NCI-H1105 treated with DMSO at 0.1 percent for 48 hours (cell line): ENCODE data around the gene ADGRF1.
"Not testable (repeated sequence)": the region's sequence is repeated elsewhere in the genome, so short reads cannot be mapped to it uniquely, and the experiment has no call there.

ENCODE experiments used
- DNase-seq: peaks from one replicate; lab custom pipeline; 2025; lab: John Stamatoyannopoulos, UW

ADGRF1 gene

DNA sequence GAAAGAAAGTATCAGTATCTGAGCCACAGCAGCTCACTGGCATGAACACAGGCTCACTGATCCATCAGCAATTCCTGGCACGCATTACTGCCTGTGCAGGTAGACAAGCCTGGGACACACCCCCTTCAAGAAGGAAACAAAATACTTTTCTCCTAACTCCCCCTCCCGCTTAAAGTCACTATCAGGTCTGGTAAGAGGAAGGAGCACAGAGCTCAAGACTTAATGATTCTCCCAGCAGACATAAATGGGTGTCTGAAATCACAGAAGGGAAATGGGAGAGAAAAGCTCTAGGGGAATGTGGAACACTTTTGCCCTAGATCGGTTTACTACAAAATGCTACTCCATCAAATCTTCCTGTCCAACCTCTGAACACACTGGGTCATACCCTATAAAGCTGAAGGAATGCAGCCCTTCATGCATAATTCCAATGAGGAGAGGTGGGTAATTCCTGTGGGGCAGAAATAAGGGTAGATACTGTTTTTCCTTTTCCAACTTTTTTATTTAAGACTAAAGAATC, at the start of gene ADGRF1:
TSS of gene ADGRF1 (minus strand) at position 58 of the 517 bp plus-strand sequence. CDS start 13,271 bp downstream, outside the sequence.
- no peak for DNase-seq

DNA sequence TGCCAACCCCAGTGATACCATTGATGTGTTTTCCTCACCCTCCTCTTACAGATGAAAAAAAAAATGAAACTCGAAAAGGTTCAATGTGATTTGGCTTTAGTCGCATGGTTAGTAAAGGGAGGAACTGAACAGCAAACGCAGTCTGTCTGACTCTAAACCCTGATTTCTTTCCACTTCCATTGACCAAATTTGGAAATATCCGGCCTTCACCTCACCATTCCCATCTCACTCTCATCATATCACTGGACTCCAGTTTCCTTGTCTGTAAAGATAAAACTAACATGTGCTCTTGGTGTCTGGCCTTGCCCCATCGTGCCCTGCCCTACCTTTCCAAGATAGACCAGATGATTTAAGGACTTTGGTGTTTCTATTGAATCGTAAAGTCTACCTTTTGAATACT, 48.7 kb upstream of the ADGRF1 start:
- no peak for DNase-seq

DNA sequence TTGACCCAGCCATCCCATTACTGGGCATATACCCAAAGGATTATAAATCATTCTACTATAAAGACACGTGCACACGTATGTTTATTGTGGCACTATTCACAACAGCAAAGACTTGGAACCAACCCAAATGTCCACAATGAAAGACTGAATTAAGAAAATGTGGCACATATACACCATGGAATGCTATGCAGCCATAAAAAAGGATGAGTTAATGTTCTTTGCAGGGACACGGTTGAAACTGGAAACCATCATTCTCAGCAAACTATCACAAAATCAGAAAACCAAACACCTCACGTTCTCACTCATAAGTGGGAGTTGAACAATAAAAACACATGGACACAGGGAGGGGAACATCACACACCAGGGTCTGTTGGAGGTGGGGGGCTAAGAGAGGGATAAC, 47.3 kb upstream of the ADGRF1 start:
- DNase-seq: not testable (repeated sequence)

DNA sequence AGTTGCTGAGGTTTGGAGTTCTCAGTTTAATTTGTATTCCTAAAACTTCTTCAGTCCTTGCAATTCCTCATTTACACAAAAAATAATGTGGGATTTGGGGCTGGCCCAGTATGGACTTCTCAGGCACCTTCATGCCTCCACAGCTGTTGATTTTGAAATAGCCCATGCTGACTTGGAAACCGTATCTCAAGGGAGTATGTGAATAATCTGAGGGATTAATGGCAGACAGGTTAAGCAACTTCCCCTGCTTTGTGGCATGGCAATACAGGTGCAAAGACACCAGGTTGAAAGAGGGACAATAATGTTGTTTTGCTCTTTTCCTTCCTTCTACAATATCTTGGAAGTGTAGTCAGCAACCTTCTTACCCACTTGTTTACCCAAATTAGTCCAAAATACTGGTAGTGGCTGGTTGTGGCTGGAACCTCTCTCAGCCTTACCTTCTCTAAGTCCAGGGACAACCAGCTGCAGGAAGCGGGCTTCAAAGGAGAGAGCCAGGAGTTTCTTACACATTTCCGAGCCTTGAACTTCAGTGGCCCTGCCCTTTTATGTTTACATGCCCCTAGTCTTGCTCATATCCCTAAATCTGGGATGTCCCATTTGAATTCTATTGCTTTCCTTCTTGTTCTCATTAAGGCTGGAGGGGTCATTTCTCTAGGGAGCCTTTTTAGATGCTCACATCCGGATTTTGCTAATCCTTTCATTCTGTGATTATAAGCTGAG, 44.1 kb upstream of the ADGRF1 start:
- DNase-seq: no peak

DNA sequence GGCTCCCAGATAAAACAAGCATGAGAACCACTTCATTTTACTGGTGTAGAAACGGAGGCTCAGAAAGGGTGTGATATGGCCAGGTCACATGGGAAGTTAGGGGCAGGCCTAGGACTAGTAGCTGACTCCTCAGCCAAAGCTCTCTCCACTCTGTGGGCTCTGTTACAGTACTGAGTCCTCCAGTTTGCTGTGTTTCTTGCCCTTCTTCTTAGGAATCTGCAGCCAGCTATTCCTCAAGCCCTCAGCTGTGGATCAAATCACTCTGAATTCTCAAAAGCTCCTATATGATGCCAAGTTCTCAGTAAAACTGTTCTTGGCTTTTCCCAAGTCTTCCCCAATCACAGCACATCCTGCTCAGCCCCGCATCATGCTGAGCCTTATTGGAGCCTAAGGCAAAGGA, 42.5 kb upstream of the ADGRF1 start:
- no peak for DNase-seq

DNA sequence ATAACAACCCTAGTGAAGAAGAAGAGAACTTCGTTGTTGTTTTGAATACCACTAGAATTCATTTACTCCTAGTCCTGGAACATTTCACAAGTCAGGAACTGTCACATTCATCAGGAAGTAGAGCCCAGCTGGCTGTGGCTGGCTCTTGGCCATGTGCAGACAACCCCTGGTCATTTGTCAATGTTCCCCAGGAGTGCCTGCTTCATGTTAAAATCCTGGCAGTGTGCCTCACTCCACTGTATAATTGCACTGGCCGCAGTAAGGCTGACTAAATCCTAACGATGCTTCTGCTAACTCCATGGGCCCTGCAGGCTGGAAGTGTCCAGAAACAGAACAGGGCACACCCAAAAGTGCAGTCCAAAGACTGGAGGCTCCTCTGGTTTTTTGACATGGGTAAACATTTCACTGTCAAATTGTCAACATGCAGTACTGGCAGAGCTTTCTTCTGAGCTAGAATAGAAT, 41.5 kb upstream of the ADGRF1 start:
- peak; percentile 91 for DNase-seq

DNA sequence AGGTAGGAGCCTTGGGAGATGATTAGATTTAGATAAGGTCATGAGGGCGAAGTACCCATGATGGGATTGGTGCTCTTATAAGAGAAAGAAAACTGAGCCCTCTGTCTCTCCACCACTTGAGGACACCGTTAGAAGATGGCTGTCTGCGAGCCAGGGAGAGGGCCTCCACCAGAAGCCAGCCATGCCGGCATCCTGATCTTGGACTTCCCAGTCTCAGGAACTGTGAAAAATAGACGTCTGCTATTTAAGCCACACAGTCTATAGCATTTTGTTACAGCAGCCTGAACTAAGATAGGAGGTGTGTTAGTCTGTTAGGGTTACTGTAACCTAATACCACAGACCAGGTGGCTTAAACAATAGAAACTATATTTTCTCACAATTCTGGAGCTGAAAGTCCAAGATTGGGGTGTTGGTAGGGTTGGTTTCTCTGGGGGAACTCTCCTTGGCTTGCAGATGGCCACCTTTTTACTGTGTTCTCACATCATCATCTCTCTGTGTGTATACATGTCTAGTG, 38.0 kb upstream of the ADGRF1 start:
- DNase-seq: no peak

DNA sequence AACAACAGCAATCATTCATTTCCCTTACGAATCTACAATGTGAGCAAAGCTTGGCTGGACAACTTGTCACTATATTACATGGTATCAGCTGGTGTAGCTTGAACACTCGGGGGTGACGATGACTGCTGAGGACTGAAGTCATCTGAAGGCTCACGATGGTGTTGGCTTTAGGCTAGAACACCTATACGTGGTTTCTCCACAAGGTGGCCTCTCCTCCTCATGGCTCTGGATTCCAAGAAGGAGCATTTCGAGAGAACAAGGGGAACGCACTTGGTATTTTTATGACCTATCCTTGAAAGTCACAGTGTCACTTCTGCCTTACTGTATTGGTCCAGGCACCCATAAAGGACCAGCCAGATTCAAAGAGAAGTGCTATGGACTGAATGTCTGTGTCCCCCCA, 37.5 kb upstream of the ADGRF1 start:
- no peak for DNase-seq

DNA sequence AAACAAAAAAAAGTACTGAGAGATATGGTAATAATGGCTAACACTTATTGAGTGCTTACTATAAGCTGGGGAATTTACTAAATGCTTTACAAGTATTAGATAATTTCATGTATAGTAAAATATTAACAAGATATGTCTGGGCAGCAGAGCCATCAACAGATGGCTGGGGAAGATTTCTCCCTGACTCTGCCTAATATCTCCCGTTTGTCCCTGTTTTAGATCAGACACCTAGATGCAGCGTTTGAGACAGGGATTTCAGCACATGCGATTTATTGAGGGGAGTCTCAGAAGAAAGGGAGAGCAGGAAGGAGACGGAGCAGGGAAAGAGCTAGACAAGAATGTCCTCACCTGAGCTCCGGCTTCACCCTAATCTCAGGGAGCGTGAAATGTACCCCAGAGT, 36.9 kb upstream of the ADGRF1 start:
- DNase-seq: no peak

DNA sequence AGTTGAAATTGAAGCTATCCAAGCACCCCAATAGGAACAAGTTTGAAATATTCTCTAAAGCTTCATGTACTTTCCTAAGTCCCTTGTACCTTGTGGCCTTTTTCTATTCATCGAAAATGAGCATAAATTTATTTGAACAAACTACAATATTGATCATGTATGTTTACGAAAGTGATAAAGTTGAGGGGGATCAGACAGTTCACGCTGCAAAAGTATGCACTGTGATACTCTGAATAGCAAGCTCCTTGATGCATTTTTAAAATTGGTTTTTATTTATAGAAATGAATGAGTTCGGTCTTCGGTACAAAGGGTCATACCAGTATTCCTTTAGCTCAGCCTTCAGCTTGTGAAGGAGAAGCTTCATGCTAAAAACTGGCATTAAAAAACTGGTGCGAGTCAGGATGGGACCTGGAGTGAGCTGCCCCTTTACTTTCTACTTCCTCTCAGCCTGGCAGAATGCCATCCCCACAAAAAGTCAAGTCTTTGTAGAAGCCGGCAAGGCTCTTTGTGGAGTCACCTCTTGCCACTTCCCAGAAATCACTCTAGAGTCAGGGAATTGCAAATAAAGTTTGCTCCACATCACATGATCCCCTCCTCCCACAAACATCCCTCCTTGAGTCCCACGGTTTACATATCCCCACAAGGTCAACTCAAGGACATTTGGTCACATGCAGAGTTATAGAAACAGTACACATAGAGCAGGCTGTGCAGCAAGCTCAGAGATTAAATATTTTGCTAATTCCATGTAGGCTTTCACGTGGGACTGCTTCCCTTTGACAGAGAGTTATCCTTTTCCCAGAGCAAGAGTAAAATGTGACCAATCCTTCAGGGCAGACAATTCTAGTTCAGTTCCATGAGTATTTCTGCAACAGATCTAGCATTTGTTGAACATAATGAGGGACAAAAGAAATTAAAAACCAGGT, 34.6 kb upstream of the ADGRF1 start:
- DNase-seq: no peak

DNA sequence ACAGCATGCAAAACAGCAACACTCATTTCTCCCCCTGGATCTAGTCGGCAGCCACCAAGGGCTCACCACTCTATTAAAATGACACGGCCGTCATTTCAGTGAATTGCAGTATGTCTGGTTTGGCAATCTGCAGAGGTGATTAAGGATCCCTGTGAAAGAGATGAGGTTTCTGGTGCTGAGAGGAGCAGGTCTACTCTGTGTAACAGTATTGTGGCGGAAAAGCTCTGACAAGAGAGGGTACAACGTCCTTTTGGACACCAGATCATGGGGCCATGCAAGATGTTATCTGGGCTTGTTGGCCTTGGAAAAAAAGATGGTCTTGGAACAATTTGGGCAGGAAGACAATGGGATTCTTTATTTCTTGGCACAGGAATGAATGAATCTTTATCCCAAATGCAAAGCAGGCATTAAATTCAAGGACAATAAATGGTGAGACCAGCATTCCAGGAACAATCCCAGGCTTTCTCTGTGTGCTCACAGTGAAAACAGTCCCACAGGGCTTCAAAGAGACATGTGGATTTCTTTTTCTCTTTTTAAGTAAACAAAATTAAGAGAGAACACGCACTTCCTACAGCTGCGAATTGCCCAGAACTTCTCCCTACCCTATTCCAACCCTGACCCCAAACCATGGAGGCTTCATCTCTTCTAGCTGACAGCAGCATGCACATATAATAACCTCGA, 33.7 kb upstream of the ADGRF1 start:
- no peak for DNase-seq

DNA sequence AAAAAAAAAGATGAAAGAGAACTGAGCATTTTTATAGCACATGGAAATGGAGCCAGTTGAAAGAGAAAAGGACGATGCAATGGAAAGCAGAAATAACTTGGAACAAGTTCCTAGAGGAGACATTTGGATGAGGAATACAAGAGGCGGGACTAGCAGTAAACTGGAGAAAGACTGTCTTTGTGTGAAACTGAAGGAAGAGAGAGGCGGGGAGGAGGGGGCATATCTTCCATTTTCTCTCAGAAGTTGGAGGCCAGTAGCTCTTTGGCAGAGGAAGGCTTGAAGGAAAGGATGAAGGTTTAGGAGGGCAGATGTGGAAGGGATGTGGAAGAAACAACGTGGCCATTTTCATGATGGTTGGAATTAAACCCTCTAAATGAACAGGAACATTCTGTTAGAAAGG, 33.0 kb upstream of the ADGRF1 start:
- DNase-seq: no peak

DNA sequence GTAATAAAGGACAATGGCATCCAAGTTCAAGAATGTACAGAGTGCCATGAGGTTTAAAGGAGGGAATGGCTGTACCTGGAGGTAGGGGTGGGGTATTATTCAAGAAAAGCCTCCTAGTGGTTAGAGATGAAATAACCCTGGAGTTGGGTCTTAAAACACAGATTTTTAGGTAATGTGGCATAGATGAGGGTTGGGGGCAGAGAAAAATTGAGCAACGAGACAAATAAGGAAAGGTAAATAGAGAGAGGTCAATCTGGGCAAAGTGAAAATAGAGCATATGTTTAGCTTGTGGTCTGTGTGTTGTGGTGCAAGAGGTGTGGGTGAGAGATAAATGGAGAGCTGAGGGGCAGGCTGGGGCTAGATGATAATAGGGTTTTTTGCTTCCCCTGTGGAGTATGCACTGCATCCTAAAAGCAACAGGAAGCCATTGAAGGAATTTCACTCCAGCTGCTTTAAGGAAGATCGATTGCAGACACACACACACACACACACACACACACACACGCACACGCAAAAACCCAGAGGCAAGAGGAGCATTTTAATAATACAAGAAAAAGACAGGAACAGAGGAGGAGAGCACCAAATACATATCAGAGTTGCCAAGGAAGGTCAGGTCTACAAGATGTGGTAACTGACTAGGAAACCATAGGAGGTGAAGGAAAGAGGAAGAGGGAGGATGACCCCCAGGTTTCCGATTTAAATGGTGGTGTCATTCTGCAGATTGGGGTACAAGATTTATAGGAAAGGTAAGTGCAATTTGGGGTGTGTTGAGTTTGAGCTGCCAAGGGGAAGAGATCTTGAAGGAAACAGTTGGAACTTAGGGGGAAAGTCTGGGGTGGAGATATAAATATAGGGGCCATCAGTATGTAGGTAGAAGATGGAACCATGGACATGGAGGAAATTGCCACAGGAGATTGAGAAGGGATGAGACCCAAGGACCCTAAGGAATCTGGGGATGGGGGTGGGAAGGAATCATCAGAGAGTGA, 31.3 kb upstream of the ADGRF1 start:
- DNase-seq: no peak

DNA sequence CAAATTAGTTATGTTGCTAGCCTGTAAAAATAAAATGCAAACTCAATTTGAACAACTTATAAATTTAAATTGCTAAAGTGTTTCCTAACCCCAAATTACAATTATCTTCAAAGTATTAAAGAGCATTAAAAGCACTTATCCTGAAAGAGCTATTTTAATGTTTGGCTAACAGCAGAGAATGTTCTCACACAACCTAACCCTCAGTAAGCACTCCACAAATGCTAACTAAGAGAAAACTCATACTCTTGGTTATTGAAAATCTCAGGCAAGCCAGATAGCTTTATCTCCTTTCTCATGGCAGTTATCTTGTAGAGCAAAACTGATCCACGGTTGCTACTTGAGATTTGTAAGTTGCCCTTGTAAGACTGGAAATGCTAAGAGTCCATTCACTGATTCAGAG, 30.5 kb upstream of the ADGRF1 start:
- DNase-seq: no peak

DNA sequence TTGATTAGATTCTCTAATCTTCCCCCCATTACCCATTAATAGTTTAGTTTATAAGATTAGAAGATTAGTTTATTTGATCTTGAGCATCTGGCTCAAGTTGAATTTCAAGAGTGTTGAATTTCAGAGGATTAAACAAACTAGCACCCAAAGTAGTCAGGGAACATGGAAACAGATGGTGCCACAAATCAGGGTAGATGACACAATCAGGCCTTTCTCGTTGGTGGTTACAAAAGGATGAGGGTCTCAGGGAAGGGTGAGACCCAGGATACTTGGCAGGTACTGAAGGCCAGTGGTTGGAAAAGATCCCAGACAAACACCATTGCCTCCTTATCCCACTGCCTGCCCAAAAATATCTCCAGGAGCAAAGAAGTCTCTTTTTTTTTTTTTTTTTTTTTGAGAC, 29.5 kb upstream of the ADGRF1 start:
- no peak for DNase-seq

DNA sequence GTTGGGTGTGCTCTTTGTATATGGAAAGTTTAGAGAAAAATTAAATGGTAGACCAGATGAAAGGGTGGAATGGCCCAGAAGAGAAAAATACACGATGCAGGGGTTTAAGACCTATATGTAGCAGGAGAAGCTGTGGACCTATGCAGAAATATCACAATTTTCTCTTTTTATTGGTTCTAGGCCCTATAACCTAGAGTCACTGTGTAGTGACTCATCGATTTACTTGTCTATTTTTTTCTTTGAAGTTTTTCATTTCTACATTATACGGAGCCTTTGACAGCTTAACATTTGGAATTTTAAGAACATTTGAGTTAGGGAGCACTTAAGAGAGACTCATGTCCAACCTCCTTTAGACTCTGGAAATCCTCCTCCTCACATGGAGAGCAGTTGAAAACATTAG, 28.3 kb upstream of the ADGRF1 start:
- DNase-seq: no peak

DNA sequence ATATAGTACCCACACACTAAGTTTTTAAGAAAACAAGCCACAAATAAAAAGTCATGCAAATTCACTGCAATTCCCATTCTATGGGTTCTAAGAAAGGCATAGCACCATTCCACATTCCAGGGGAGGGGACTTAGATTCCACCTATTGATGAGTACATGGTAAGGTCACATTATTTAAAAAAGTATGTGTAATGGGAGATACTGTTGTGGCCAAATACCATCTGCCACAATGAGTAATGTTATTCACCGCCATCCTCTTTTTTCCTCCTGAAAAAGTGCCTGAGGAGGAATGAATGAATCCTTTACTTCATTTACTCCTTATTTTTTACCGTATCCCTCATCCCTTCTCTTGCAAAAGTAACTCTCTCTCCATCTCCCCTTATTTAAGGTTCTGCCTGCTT, 27.0 kb upstream of the ADGRF1 start:
- DNase-seq: no peak

DNA sequence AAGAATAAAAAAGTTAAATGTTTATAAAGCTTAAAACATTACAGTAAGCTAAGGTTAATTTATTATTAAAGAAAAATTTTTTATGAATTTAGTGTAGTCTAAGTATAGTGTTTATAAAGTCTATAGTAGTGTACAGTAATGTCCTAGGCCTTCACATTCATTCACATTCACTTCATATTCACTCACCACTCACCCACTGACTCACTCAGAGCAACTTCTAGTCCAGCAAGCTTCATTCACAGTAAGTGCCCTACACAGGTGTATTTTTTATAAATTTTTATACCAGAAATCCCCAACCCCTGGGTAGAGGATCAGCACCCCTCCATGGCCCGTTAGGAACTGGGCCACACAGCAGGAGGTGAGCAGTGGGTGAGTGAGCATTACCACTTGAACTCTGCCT, 24.3 kb upstream of the ADGRF1 start:
- DNase-seq: no peak

DNA sequence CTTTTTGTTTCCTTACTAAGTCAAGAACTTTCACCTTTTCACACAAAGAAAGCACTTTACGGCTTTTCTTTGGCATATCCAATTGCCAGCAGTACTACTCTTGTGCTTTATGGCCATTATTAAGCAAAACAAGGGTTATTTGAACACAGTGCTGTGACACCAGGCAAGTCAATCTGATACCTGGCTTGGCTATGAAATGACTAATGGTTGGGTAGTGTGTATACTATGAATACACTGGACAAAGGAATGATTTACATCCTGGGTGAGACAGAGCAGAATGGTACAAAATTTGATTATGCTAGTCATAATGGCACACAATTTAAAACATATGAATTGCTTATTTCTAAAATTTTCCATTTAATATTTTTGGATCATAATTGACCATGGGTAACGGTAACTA, 22.1 kb upstream of the ADGRF1 start:
- DNase-seq: no peak

DNA sequence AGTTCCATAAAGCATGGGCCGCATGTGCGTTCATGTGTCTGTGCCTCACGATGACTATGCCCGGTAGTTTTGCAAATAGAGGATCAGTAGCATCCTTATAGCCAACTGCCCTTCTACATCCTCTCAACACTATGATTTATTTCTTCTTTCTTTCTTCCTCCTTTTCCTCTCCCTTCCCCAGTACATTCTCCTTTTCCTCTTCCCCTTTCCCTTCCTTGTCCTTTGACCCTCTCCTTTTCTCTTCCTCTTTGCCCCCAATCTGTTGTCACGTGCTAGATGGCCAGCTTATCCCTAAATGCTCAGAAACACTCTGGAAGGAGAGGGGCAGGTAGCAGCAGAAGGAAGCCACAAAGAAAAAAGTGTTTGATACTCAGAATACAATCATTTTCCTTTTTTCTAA, 20.2 kb upstream of the ADGRF1 start:
- DNase-seq: no peak
